NT2/D1 (cell line): ENCODE results near the gene ATP6V0E1.

ENCODE experiments used
- SUZ12 ChIP-seq: IDR thresholded peaks from 2 replicates; pipeline ENCODE4 v1.6.1; 2011; ENCODE audit not compliant: insufficient read length, insufficient read depth; ENCODE audit errors: extremely low read depth
- YY1 ChIP-seq: IDR thresholded peaks from 2 replicates; pipeline ENCODE4 v1.6.1; 2011; ENCODE audit not compliant: insufficient read length, insufficient read depth
- ZNF274 ChIP-seq: IDR thresholded peaks from 2 replicates; pipeline ENCODE4 v1.6.1; 2011; ENCODE audit warnings: mild to moderate bottlenecking, low read depth, low read length

DNA sequence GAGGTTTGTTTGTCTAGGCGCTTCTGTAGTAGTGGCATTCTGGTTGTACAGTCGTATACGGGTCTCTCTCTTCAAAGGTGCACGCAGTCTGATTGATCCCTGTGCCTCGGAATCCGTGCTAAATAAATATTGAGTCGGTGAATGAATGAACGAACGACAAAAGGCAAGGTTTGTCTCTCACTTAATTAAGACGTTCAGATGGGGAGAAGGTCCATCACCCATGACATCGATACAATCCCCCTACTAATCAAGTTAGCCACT, 72.1 kb downstream of the ATP6V0E1 start:
- TF ChIP-seq ZNF274 (no peak), SUZ12 (no peak), YY1 (no peak)
